Measurements from ENCODE around the gene TIMMDC1.

The TIMMDC1 gene

DNA sequence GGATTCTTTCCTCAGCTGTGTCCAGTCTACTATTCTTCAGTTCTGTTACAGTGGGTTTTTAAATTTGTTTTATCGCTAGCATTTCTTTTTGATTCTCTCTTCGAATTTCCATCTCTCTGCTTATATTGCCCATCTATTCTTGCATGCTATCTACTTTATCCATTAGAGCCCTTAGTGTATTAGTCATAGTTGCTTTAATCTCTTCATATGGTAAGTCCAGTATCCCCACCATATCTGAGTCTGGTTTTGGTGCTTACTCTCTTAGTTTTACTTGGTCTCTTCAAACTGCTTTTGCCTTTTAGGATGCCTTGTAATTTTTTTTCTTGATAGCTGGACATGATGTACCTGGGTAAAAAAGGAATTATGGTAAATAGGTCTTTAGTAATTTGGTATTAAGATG, 9.1 kb downstream of the TIMMDC1 start:
- H3K27ac ChIP-seq, result no peak overlapping the region
- H3K4me3 ChIP-seq, result no peak overlapping the region

DNA sequence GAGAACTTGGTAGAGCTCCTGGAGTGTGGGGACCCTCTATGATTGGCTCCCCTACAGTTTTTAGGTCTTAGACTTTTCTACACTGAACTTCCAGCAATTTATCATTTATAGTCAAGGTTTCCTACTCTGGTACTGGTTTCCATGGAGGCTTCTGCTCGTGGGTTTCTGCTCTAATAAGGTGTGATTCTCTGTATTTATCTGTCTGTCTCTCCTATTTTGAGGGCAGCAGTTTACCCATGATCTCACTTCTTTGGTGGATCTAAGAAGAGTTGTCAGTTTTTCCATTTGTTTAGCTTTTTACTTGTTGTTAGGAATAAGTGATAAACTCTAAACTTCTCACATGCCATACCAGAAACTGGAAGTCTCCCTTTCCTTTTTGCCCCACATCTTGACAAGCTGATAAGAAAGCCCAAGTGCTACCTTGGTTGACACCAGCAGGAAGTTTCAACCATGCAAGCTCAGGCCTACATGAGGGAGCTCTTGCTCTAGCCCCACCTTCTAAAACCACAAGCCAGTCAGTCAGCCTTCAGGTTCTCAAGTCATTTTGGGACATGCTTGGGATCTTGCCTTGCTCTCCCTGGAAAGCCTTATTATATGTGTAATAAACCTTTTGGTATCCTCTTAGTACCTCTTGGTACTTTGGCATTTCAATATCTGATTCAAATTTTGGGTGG, 10.0 kb downstream of the TIMMDC1 start:
- H3K27ac ChIP-seq, result peak overlapping the region in 1 of 21 experiments; percentile 29
- H3K4me3 ChIP-seq, result no peak overlapping the region

DNA sequence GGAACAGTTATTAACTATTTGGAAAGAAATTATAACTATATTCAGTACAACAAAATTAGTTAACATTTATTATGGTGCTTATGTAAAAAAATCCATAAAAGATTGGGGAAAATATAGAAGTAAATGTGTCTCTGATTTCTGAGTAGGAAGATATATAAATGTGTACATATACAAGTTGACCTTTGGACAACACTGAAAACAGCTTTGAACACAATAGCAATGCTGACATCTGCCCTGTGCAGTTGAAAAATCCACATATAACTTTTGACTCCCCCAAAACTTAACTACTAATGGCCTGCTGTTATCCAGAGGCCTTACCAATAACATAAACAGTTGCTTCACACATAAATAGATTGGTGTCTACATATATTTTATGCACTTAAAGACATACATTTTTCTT, 12.3 kb downstream of the TIMMDC1 start:
- Histone ChIP-seq H3K27ac (no peak overlapping the region), H3K4me3 (no peak overlapping the region)

DNA sequence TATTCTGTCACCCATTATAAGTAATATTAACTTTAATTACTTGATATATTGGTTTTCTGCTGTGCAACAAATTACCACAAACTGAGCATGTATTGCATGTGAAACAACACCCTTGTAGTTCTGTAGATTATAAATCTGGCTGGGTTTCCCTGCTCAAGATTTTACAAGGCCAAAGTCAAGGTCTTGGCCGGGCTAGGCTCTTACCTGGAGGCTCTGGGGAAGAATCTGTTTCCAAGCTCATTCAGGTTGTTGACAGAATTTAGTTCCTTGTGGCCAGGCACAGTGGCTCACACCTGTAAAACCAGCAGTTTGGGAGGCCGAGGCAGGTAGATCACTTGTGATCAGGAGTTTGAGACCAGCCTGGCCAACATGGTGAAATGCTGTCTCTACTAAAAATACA, 16.3 kb downstream of the TIMMDC1 start:
- H3K4me3 ChIP-seq, result no peak overlapping the region
- H3K27ac ChIP-seq, result no peak overlapping the region

DNA sequence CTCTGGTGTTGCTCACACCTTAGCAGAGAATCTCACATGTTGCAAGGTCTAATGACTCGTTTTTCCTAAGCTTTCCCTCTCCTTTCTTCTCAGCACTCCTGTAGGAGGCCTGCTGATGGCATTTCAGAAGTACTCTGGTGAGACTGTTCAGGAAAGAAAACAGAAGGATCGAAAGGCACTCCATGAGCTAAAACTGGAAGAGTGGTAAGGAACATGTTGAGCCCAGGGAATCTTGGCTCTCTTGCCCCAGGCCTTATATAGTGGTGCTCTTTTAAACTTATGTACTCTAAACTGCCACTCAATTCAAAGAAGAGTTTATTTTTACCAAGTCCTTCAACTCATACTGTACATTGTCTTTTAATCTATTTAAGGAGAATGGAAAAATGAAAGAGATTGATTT, 18.8 kb downstream of the TIMMDC1 start:
- no peak overlapping the region for H3K27ac ChIP-seq
- no peak overlapping the region for H3K4me3 ChIP-seq

DNA sequence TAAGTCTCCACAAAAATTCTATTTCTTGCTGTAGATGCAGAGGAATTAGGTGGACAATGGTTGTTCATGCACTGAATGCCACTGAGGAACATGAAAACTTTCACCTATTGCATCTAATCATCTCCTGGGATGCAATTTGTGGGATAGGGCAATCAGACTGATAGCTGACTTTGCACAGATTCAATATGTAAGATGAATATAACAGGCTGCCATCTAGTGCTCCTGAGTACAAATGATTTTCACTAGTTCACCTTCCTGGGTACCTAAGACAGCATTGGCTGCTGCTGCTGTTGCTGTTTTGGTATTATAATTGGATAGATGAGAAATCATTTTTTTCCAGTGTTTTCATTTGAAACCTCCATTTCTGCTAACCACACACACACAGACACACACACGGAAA, 19.7 kb downstream of the TIMMDC1 start:
- no peak overlapping the region for H3K4me3 ChIP-seq
- H3K27ac ChIP-seq, result no peak overlapping the region

DNA sequence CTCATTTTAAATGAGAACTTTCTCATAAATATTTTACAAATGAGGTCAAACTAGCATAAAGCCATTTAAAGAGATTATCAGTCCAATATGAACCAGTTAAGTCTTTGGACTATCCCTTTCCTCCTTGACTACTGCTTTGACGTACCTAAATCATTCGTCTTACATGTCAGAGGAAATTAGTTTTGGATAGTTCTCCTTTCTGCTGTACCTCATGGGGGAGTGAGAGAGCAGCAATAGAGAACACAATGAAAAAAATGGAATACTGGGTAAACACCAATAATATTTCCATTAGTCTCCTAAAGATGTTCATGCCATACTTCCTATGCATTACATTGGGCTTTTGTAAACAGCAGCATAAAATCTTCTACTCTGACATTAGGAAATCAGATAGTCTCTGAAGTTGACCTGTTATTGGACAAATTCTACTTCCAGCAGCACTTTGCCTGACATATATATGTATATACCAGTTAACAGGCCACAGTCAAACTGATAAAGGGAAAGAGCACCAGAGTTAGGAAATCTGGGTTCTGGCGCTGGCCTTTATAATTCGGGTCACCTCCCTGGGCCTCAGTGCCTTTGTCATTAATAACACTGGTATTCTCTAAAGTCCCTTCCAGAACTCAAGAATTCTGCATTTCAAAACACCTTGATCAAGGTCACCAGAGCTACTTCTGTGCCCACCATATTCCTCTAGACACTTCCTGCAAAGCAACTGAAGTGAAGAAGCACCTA, 26.8 kb downstream of the TIMMDC1 start:
- Histone ChIP-seq H3K4me3 (no peak overlapping the region), H3K27ac (peak overlapping the region in 3 of 21 experiments; percentile 24 to 49 (median 27))

DNA sequence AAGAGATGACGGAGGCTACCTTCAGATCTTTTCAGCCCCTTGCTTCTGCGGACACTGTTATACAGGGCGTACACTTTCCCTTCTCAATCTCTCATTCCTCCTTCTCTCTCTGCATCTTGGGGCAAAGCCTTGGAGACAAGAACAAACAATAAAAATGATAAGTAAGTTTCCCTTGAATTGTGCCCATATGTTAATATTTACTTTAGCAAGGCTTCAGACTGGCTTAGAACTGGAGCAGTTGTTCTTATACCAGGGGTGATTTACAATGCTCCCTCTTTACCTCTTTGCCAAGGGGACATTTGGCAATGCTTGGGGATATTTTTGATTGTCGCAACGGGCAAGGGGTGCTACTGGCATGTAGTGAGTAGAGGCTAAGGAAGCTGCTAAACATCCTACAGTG, 29.4 kb downstream of the TIMMDC1 start:
- H3K4me3 ChIP-seq, result no peak overlapping the region
- H3K27ac ChIP-seq, result no peak overlapping the region

DNA sequence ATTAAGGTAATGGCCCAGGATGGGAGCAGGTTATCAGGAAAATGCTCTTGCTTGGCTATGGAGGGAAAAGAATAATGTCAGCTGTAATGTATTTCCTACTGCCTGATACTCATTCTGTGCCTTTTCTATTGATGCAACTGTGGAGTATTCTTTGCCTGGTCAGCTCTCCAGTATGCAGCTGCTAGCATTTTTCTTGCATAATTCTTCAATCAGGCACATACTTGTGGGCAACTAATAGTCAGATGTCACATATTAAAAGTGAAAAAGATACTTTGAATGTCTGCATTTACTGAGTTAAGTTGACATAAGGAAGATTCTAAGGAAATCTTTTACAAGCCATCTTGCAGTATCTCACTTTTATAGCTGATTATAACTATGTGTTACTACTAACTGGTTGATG, 31.5 kb downstream of the TIMMDC1 start:
- Histone ChIP-seq H3K27ac (peak overlapping the region in 1 of 21 experiments; percentile 32), H3K4me3 (no peak overlapping the region)

DNA sequence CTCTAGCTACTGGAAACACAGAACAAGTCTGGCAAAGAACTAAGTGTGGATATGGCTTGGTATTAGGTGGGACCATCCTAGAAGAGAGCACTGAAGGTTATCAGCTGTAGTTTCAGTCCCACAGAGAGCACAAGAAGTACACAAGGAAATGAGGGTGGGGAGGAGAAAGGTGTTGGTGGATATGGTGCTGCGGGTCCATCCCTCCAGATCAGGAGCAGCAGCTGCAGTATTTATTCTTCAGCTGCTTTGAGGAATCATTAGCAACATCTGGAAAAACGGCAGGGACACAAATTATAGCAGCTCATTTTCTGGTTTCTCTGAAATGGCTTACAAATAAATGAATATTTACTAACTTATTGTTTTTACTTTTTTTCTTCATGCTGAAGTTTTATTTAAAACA, 32.1 kb downstream of the TIMMDC1 start:
- H3K27ac ChIP-seq, result peak overlapping the region in 2 of 21 experiments; percentile 12 to 32
- no peak overlapping the region for H3K4me3 ChIP-seq

DNA sequence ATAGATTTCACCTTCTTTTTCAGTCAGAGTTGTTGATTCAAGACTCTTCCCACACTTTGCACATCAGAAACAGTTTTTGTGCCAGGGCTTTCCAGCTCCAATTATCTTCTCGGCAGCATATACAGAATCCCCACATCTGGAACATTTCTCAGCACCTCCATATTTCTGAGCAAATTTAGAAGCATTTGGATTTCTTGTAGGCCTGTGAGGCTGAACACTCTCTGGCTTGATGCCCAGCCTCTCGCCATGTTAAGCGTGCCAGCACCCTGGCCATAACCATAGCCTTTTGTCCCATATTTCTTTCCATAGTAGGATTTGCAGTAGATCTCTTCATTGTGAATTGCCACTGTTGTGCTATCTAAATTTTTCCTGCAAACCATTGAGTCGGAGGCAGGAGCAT, 32.8 kb downstream of the TIMMDC1 start:
- H3K27ac ChIP-seq, result no peak overlapping the region
- no peak overlapping the region for H3K4me3 ChIP-seq

DNA sequence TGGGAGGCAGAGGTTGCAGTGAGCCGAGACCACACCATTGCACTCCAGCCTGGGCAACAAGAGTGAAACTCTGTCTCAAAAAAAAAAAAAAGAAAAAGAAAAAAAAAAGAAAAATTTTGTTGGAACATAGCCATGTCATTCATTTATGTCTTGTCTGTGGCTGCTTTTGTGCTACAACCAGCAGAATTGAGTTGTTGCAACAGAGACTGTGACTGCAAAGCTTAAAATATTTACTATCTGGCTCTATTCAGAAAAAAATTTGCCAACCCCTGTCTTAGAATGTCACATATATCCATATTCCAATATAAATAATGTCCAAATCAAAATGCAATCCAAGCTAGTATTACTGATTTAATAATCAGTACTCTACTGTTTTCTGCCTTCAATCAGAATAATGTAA, 35.9 kb downstream of the TIMMDC1 start:
- H3K4me3 ChIP-seq, result no peak overlapping the region
- no peak overlapping the region for H3K27ac ChIP-seq

DNA sequence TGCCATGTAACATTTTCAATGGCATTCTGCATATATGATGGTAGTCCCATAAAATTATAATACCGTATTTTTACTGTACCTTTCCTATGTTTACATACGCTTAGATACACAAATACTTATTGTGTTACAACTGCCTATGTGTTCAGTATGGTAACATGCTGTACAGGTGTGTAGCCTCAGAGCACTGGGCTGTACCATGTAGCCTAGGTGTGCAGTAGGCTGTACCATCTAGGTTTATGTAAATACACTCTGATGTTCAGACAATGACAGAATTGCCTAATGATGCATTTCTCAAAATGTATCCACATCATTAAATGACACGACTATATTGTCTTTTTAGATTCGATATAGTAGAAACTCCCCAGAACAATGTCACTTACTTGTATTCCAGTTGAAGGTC, 38.4 kb downstream of the TIMMDC1 start:
- H3K27ac ChIP-seq, result no peak overlapping the region

DNA sequence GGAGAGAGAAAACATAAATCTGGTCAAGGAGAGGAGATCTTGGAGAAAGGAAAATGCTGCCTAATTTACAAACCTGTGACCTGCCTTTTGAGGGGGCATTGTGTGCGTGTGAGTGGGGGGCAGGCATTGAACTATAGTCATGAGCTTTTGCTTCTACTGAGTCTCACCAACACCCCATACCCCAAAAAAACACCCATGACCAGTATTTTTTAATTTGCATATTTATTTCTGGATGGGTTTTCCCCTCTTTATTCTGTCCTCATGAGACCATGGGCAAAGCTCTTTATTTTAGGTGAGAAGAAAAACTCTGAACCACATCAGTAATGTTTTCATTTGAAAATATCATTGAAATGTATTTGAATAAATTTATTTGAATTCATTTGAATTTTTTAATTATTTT, 40.4 kb downstream of the TIMMDC1 start:
- Histone ChIP-seq H3K27ac (no peak overlapping the region), H3K4me3 (no peak overlapping the region)

More for the DNA sequence above, 38.4 kb downstream of the TIMMDC1 start:
- no peak overlapping the region for H3K4me3 ChIP-seq

DNA sequence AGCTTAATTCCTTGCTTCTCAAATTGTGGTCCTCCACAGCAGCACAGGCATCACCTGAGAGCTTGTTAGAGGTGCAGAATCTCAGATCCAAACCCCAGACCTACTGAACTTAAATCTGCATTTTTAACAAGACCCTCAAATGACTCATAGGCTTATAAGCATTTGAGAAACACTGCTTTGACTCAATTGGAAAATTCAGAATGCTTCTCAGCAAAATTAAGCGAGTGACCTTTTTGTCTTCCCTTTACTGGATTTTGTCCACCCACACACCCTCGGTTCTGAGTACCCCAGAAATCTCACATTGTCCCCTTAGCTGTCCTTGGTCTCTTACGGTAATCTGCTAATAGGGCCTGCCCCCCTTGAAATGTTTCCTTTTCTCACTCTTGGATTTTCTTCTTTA, 43.2 kb downstream of the TIMMDC1 start:
- Histone ChIP-seq H3K27ac (no peak overlapping the region), H3K4me3 (no peak overlapping the region)

DNA sequence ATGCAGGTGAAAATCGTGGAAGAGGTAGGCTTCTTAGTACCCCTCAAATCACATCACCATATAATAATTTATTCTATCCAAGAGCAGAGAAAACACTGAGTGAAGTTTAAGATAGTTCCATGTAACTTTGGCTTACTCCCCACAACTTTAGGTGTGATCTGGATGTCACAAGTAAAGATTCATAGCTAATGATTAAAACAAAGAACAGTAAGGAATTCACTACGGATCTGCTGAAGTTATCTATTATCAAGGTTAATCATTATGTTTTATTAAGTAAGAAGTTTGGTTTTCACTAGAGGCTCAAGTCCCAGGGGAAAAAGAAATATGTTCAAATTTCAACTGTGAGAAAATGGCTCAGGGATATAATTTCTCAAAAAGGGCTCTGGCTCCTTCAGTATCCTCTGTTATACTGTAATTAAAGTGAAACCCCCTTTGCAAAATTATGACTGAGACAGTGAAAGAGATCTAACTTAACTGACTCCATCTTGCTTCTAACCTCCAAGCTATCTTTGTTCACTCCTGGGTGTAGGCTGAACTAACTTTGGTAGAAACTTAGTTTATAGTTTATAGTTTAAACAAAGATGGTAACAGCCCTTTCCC, 43.9 kb downstream of the TIMMDC1 start:
- no peak overlapping the region for H3K27ac ChIP-seq
- no peak overlapping the region for H3K4me3 ChIP-seq

DNA sequence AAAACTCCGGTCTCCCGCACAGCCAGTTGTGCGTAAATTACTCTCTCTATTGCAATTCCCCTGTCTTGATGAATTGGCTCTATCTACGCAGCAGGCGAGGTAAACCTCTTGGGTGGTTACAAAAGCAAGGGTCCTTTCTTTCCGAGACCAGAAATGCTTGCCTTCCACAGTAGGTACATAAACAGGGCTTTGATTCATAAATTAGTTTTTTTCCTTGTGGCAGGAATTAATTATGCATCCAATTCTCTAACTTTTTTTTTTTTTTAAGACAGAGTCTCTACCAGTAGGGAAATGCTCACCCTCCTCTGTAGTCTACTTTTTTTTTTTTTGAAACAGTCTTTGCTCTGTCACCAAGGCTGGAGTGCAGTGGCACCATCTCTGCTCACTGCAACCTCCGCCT, 44.8 kb downstream of the TIMMDC1 start:
- Histone ChIP-seq H3K4me3 (no peak overlapping the region), H3K27ac (no peak overlapping the region)

DNA sequence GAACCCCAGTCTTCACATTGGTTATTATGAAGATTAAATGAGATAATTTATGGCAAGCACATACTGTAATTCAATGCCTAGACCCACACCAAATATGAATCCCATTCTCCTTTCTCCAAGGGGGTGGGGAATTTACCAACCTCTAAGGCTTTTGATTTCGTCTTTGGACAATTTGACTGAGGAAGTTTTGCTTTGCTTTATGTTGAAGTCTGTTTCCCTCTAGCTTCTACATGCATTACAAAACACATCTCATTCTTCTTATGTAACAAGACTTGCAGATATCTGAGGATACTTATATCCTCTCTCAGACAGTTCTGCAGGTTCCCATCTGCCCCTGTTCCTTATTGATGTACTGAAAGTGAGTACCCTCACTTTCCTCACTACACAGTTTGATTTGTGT, 48.9 kb downstream of the TIMMDC1 start:
- no peak overlapping the region for H3K27ac ChIP-seq
- no peak overlapping the region for H3K4me3 ChIP-seq

DNA sequence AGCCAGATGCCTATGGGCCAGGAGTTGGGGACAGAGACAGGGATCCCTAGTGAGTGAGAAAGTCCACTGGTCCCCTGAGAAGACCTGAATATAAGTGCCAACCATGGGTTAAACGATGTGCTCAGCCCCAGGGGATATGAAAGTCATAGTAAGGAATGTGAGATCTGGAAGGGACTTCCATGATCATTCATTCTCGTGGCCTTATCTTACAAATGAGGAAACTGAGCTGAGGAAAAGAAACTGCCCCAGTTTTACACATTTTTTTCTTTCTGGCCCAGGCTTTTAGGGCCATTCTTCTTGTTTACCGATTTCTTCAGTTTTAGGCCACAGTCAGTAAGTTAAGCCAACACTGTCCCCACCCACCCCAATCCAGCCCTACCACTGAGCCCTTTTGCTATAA, 50.0 kb downstream of the TIMMDC1 start:
- H3K27ac ChIP-seq, result peak overlapping the region in 1 of 21 experiments; percentile 3

DNA sequence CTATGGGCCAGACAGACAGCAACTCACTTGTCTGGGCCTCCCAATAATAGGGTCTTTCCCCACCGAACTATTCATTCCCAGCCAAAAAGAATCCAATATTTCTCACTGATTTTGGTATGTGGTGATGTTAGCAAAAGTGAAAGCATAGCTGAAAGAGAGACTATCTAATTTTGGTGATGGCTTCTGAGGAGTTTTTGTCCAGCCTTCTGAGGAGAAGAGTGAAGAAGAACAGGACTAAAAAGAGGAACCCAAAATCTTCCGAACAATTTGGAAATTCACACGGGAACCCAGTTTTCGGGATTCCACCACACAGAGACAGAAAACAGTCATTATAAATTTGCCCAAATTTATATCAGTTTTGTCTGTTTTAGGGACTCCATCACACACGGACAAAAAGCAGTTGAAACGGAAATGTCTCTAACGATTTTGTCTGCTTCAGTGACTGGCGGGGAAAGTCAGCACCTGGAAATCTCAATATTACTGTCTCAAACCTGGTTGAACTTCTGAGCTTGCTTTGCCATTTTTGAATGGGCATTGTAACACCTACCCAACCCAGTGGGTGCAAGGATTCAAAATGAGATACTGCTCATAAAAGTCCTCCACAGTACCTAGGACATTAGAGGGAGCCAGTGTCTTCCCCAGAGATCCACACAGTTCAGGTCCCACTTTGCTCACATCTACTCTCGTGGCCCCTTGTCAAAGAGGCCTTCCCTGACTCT, 52.0 kb downstream of the TIMMDC1 start:
- Histone ChIP-seq H3K27ac (no peak overlapping the region), H3K4me3 (no peak overlapping the region)

More for the DNA sequence above, 50.0 kb downstream of the TIMMDC1 start:
- H3K4me3 ChIP-seq, result no peak overlapping the region

DNA sequence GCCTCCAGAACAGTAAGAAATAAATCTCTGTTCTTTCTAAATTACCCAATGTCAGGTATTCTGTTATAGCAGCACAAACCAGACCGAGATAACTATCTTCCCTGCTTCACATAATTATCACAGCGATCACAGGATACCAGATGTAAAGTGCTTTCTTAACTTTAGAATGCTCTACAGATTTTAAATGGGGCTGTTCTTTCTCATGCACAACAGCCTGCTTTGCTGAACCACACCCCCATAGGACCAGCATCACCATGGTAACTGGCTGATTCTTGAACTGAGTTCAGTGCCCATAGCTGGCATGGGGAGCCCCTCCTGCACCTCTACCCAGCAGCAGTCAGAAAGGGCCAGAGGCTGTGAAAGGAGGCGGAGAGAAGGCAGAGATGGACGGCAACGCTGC, 53.3 kb downstream of the TIMMDC1 start:
- Histone ChIP-seq H3K4me3 (no peak overlapping the region), H3K27ac (no peak overlapping the region)

All from skin epidermis (tissue), 12 donors.